ENCODE results near the gene RPS21.

- TF ChIP-seq CTCF (IDR thresholded peaks at IDR 0.05) (no peak), POLR2A (IDR thresholded peaks at IDR 0.05) (no peak)
Measured at GRCh38 chr20:62360854-62361798, 25.8 kb upstream of the RPS21 start.

Data from heart left ventricle (tissue), 13 donors.